NCI-H526 treated with DMSO at 0.1 percent for 48 hours (cell line): ENCODE data around the gene RAB21.
"Not testable (repeated sequence)": the region's sequence is repeated elsewhere in the genome, so short reads cannot be mapped to it uniquely, and the experiment has no call there.

ENCODE experiments used
- DNase-seq: peaks from one replicate; lab custom pipeline; 2025; lab: John Stamatoyannopoulos, UW

Gene RAB21

GRCh38 chr12:71797531-71797930, 42.9 kb downstream of the RAB21 start:
- no peak for DNase-seq

GRCh38 chr12:71799106-71799505, 44.4 kb downstream of the RAB21 start:
- DNase-seq = no peak

GRCh38 chr12:71800177-71800576, 45.5 kb downstream of the RAB21 start:
- DNase-seq = no peak

- DNase-seq = no peak
Measured at GRCh38 chr12:71804505-71804904, 49.8 kb downstream of the RAB21 start.

- no peak for DNase-seq
Measured at GRCh38 chr12:71810921-71811320, 56.3 kb downstream of the RAB21 start.

GRCh38 chr12:71815242-71815641, 60.6 kb downstream of the RAB21 start:
- not testable (repeated sequence) for DNase-seq

- not testable (repeated sequence) for DNase-seq
Measured at GRCh38 chr12:71822088-71822487, 67.4 kb downstream of the RAB21 start.

GRCh38 chr12:71828813-71829212, 74.2 kb downstream of the RAB21 start:
- no peak for DNase-seq

- no peak for DNase-seq
Measured at GRCh38 chr12:71837356-71837755, 82.7 kb downstream of the RAB21 start.

- DNase-seq = no peak
Measured at GRCh38 chr12:71838231-71838630, 83.6 kb downstream of the RAB21 start.

- no peak for DNase-seq
Measured at GRCh38 chr12:71838676-71839075, 84.0 kb downstream of the RAB21 start.

- peak; percentile 49 for DNase-seq
Measured at GRCh38 chr12:71840231-71840847, 85.7 kb downstream of the RAB21 start.

- DNase-seq = peak; percentile 19
Measured at GRCh38 chr12:71846322-71846940, 91.8 kb downstream of the RAB21 start.

GRCh38 chr12:71848212-71848611, 93.5 kb downstream of the RAB21 start:
- DNase-seq = no peak

- DNase-seq = no peak
Measured at GRCh38 chr12:71849109-71849851, 94.6 kb downstream of the RAB21 start.
